ENCODE results near the gene DNAJB11.
A peak's percentile ranks its signal among the peaks of the same experiment; 100 is the strongest.

Gene DNAJB11

DNA sequence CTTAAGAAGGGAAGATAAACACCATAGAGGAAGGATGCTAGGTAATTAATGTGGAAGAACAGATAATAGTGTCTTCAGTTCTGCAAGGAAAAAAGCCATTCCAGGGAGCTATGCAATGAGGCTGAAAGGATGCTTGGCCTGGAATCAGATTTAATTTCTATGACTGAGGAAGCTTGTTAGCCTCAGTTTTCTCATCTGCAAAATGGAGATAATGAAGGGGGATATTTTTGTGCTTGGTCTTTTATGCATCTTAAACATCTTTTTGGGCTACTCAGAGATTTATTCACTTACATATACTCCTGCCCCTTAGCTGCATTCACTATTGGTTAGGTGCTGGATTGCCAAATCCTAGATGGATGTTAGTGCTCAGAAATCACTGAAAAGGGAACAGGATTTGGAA is 16.7 kb downstream of the DNAJB11 start:
- no peaks in the 10 kb centered on the region for H3K79me2 ChIP-seq (ENCODE audit: control insufficient read depth, insufficient read depth, low read length)

DNA sequence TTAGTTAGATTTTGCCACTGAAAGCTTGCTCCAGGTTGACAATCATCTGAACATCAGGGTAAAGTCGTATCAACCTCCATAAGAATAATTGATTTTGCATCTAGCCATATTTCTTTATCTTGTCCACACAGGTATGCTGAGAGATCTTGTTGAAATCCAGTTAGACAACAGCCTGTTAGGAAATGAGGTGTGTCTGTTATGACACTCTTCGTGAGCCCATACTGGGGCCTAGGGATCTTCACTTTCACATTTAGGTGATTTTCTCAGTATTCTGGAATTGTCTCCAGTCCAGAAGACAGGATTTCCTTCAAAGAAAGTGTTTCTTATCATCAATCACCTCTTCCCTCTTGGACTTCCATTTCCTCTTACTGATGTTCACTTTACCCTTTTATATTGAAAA is 18.1 kb downstream of the DNAJB11 start:
- Histone ChIP-seq H3K4me1 (ENCODE audit: control insufficient read depth, low read depth, low read length) (no peaks in the 10 kb centered on the region), H3K4me3 (ENCODE audit: low read length) (no peak overlapping the region), H4K5ac (ENCODE audit: low read length) (no peak overlapping the region), H3K56ac (ENCODE audit: low read length) (no peak overlapping the region), H3K79me2 (ENCODE audit: control insufficient read depth, insufficient read depth, low read length) (no peaks in the 10 kb centered on the region), H3K79me1 (ENCODE audit: low read length) (no peaks in the 10 kb centered on the region), H3K18ac (ENCODE audit: low read length) (no peak overlapping the region), H3K27me3 (ENCODE audit: insufficient read depth, low read length, poor library complexity) (no peaks in the 10 kb centered on the region), H3K4me2 (ENCODE audit: low read length) (no peak overlapping the region), H2BK5ac (ENCODE audit: low read length) (no peak overlapping the region), H2BK120ac (ENCODE audit: low read depth, low read length) (no peak overlapping the region), H3K27ac (ENCODE audit: low read depth, low read length) (no peak overlapping the region), H4K8ac (ENCODE audit: low read depth, low read length) (no peak overlapping the region), H2AK5ac (ENCODE audit: low read length) (no peak overlapping the region), H3K9ac (ENCODE audit: low read length) (no peak overlapping the region), H3K4ac (ENCODE audit: low read depth, low read length) (no peak overlapping the region), H2BK15ac (replicated peaks; ENCODE audit: low read depth) (no peak overlapping the region), H3K23ac (ENCODE audit: low read length) (no peak overlapping the region), H3K36me3 (ENCODE audit: control insufficient read depth, insufficient read depth, low read length) (peaks cover 5% of the 10 kb centered on the region)
- no CpG with 5 or more reads among the region's 2 CpGs for WGBS (ENCODE audit: extremely low coverage, insufficient coverage, low lambda C conversion rate)
- no peak for DNase-seq

More for the DNA sequence above, 16.7 kb downstream of the DNAJB11 start:
- H2BK120ac ChIP-seq (ENCODE audit: low read depth, low read length): no peak overlapping the region
- no peak for DNase-seq
- no peak overlapping the region for H2BK5ac ChIP-seq (ENCODE audit: low read length)
- H2AK5ac ChIP-seq (ENCODE audit: low read length): no peak overlapping the region
- H3K23ac ChIP-seq (ENCODE audit: low read length): no peak overlapping the region
- H3K79me1 ChIP-seq (ENCODE audit: low read length): no peaks in the 10 kb centered on the region
- no peak overlapping the region for H3K4me2 ChIP-seq (ENCODE audit: low read length)
- H3K9ac ChIP-seq (ENCODE audit: low read length): no peak overlapping the region
- no peak overlapping the region for H4K5ac ChIP-seq (ENCODE audit: low read length)
- no peak overlapping the region for H3K56ac ChIP-seq (ENCODE audit: low read length)
- no peak overlapping the region for H3K4me3 ChIP-seq (ENCODE audit: low read length)
- no peak overlapping the region for H3K18ac ChIP-seq (ENCODE audit: low read length)
- no peak overlapping the region for H4K8ac ChIP-seq (ENCODE audit: low read depth, low read length)
- no peaks in the 10 kb centered on the region for H3K27me3 ChIP-seq (ENCODE audit: insufficient read depth, low read length, poor library complexity)
- peaks cover 5% of the 10 kb centered on the region for H3K36me3 ChIP-seq (ENCODE audit: control insufficient read depth, insufficient read depth, low read length)
- H3K27ac ChIP-seq (ENCODE audit: low read depth, low read length): no peak overlapping the region
- H3K4ac ChIP-seq (ENCODE audit: low read depth, low read length): no peak overlapping the region
- H3K4me1 ChIP-seq (ENCODE audit: control insufficient read depth, low read depth, low read length): no peaks in the 10 kb centered on the region
- no peak overlapping the region for H2BK15ac ChIP-seq (replicated peaks; ENCODE audit: low read depth)

DNA sequence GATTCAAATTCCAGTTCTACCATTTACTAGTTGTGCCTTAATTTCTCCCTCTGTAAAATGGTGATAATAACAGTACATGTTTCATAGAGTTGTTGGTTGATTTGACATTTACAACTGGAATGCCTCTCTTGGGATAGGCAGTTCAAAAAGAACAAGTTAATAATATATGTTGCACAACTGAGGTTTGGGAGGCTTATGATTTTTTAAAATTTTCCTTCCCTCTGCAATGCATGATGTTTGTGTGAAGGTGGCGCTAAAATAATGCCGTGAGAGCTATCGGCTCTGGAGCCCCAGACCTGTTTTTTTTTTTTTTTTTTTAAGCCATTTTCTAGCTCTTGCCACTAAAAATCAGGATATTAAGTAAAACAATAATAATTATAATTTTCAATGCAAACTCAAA is 18.6 kb downstream of the DNAJB11 start:
- H3K4ac ChIP-seq (ENCODE audit: low read depth, low read length): no peak overlapping the region
- H2BK15ac ChIP-seq (replicated peaks; ENCODE audit: low read depth): no peak overlapping the region
- H3K56ac ChIP-seq (ENCODE audit: low read length): no peak overlapping the region
- H2BK5ac ChIP-seq (ENCODE audit: low read length): no peak overlapping the region
- no peak overlapping the region for H2BK120ac ChIP-seq (ENCODE audit: low read depth, low read length)
- H3K27ac ChIP-seq (ENCODE audit: low read depth, low read length): no peak overlapping the region
- no peaks in the 10 kb centered on the region for H3K79me2 ChIP-seq (ENCODE audit: control insufficient read depth, insufficient read depth, low read length)
- no peaks in the 10 kb centered on the region for H3K4me1 ChIP-seq (ENCODE audit: control insufficient read depth, low read depth, low read length)
- H3K4me2 ChIP-seq (ENCODE audit: low read length): no peak overlapping the region
- H4K5ac ChIP-seq (ENCODE audit: low read length): no peak overlapping the region
- H3K4me3 ChIP-seq (ENCODE audit: low read length): no peak overlapping the region
- H3K27me3 ChIP-seq (ENCODE audit: insufficient read depth, low read length, poor library complexity): no peaks in the 10 kb centered on the region
- H3K23ac ChIP-seq (ENCODE audit: low read length): no peak overlapping the region
- peak; percentile 46 for DNase-seq
- peaks cover 3% of the 10 kb centered on the region for H3K36me3 ChIP-seq (ENCODE audit: control insufficient read depth, insufficient read depth, low read length)
- no peaks in the 10 kb centered on the region for H3K79me1 ChIP-seq (ENCODE audit: low read length)
- no CpG with 5 or more reads among the region's 3 CpGs for WGBS (ENCODE audit: extremely low coverage, insufficient coverage, low lambda C conversion rate)
- H2AK5ac ChIP-seq (ENCODE audit: low read length): no peak overlapping the region
- no peak overlapping the region for H4K8ac ChIP-seq (ENCODE audit: low read depth, low read length)
- H3K9ac ChIP-seq (ENCODE audit: low read length): no peak overlapping the region
- H3K18ac ChIP-seq (ENCODE audit: low read length): no peak overlapping the region

DNA sequence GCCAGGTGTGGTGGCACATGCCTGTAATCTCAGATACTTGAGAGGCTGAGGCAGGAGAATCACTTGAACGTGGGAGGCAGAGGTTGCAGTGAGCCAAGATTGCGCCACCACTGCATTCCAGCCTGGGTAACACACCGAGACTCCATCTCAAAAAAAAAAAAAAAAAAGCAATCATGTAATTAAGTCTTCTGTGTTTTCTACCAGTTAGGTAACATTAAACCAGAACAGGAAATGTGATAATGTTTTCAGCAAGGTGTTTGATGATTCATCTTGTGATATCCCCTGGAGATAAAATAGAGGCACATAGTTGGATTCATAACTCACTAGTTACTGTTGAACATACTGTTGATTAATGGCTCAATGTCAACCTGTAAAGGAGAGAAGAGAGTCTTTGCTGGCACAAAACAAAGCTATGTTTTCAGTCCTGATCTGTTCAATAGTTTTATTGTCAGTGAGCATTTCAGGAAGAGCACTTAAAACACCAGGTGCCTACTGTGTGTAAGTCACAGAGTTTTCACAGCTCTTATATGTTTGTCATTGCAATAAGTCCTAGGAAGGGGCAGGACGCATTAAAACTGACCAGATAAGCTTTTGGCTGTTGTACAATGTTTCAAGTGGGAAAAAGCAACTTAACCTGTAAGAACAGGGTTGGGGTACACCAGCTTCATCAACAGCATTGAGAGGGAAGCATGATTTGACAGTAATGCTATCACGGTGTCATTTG is 19.5 kb downstream of the DNAJB11 start:
- H3K56ac ChIP-seq (ENCODE audit: low read length): no peak overlapping the region
- no peaks in the 10 kb centered on the region for H3K79me2 ChIP-seq (ENCODE audit: control insufficient read depth, insufficient read depth, low read length)
- no peak overlapping the region for H3K9ac ChIP-seq (ENCODE audit: low read length)
- no peak overlapping the region for H2BK120ac ChIP-seq (ENCODE audit: low read depth, low read length)
- H4K5ac ChIP-seq (ENCODE audit: low read length): no peak overlapping the region
- no peak overlapping the region for H3K4me2 ChIP-seq (ENCODE audit: low read length)
- WGBS (ENCODE audit: extremely low coverage, insufficient coverage, low lambda C conversion rate): no CpG with 5 or more reads among the region's 5 CpGs
- no peak overlapping the region for H2AK5ac ChIP-seq (ENCODE audit: low read length)
- no peak overlapping the region for H3K18ac ChIP-seq (ENCODE audit: low read length)
- no peak for DNase-seq
- no peak overlapping the region for H4K8ac ChIP-seq (ENCODE audit: low read depth, low read length)
- no peaks in the 10 kb centered on the region for H3K36me3 ChIP-seq (ENCODE audit: control insufficient read depth, insufficient read depth, low read length)
- H3K27ac ChIP-seq (ENCODE audit: low read depth, low read length): no peak overlapping the region
- no peak overlapping the region for H3K4ac ChIP-seq (ENCODE audit: low read depth, low read length)
- no peaks in the 10 kb centered on the region for H3K79me1 ChIP-seq (ENCODE audit: low read length)
- H2BK15ac ChIP-seq (replicated peaks; ENCODE audit: low read depth): no peak overlapping the region
- no peak overlapping the region for H3K4me3 ChIP-seq (ENCODE audit: low read length)
- H3K4me1 ChIP-seq (ENCODE audit: control insufficient read depth, low read depth, low read length): no peaks in the 10 kb centered on the region
- H3K23ac ChIP-seq (ENCODE audit: low read length): no peak overlapping the region
- H2BK5ac ChIP-seq (ENCODE audit: low read length): no peak overlapping the region
- no peaks in the 10 kb centered on the region for H3K27me3 ChIP-seq (ENCODE audit: insufficient read depth, low read length, poor library complexity)

DNA sequence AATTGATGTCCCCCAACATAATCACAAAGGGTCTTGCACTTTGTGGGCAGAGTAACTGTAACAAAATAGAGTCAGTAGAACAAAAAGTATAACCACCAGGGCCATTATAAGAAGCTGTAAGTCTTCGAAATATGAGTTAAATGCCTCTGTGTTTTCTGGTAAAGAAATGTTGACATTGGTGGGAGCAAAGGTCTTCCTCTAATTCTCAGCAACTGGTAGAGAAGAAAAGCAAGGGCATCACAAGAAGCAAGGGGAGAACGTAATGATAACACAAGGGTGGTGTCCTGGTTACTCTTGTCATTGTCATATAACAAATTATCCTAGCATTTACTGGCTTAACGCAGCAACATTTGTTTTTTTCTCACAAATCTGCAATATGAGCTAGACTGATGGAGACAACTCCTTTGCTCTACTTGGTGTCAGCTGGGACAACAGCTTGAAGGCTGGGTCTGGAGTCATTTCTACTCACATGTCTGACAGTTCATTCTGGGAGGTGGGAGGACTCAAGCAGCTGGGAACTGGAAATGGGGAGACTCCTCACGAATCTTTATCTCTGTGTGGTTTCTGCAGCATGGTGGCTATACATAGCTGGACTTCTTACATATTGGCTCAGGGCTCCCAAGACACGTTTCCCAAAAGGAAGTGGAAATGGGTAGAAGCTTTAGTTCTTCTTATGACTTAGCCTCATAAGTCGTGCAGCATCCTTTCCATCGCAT is 20.2 kb downstream of the DNAJB11 start:
- Histone ChIP-seq H3K27ac (ENCODE audit: low read depth, low read length) (no peak overlapping the region), H4K5ac (ENCODE audit: low read length) (no peak overlapping the region), H3K4me2 (ENCODE audit: low read length) (no peak overlapping the region), H3K36me3 (ENCODE audit: control insufficient read depth, insufficient read depth, low read length) (no peaks in the 10 kb centered on the region), H3K79me1 (ENCODE audit: low read length) (no peaks in the 10 kb centered on the region), H2BK5ac (ENCODE audit: low read length) (no peak overlapping the region), H3K4me3 (ENCODE audit: low read length) (no peak overlapping the region), H3K9ac (ENCODE audit: low read length) (no peak overlapping the region), H3K4ac (ENCODE audit: low read depth, low read length) (no peak overlapping the region), H2BK120ac (ENCODE audit: low read depth, low read length) (no peak overlapping the region), H3K56ac (ENCODE audit: low read length) (no peak overlapping the region), H3K23ac (ENCODE audit: low read length) (no peak overlapping the region), H4K8ac (ENCODE audit: low read depth, low read length) (no peak overlapping the region), H3K4me1 (ENCODE audit: control insufficient read depth, low read depth, low read length) (no peaks in the 10 kb centered on the region), H3K79me2 (ENCODE audit: control insufficient read depth, insufficient read depth, low read length) (no peaks in the 10 kb centered on the region), H3K27me3 (ENCODE audit: insufficient read depth, low read length, poor library complexity) (no peaks in the 10 kb centered on the region), H2BK15ac (replicated peaks; ENCODE audit: low read depth) (no peak overlapping the region), H2AK5ac (ENCODE audit: low read length) (no peak overlapping the region), H3K18ac (ENCODE audit: low read length) (no peak overlapping the region)
- WGBS (ENCODE audit: extremely low coverage, insufficient coverage, low lambda C conversion rate): no CpG with 5 or more reads among the region's 7 CpGs
- DNase-seq: no peak
